SK-N-SH treated with all-trans-retinoic acid at 6 μM for 48 hours (cell line): ENCODE data around the gene PLCE1.

Source experiments
- ATAC-seq: fragments of 200-7000 bp; cut with Tn5 transposase; 3 replicates; pipeline ENCODE4 v1.9.1; 2020; ENCODE audit warnings: mild to moderate bottlenecking, moderate library complexity
- ARNTL ChIP-seq: fragments of 450-650 bp; formaldehyde crosslinking; IDR thresholded peaks from 2 replicates; pipeline ENCODE4 v1.5.0; 2020; ENCODE audit warnings: low read depth, mild to moderate bottlenecking, moderate library complexity, borderline replicate concordance
- BACH2 ChIP-seq: fragments of 250-450 bp; sonication (Bioruptor Pico); IDR thresholded peaks from 2 replicates; pipeline ENCODE4 v1.9.0; 2021; ENCODE audit warnings: mild to moderate bottlenecking, borderline replicate concordance
- CREB5 ChIP-seq: fragments of 250-450 bp; sonication (Bioruptor Pico); IDR thresholded peaks from 2 replicates; pipeline ENCODE4 v1.5.1; 2020; ENCODE audit warnings: low read depth, mild to moderate bottlenecking, moderate library complexity
- CSDC2 ChIP-seq: fragments of 250-450 bp; sonication (Bioruptor Pico); IDR thresholded peaks from 2 replicates; pipeline ENCODE4 v1.5.0; 2020; ENCODE audit warnings: mild to moderate bottlenecking, moderate library complexity
- CSRNP3 ChIP-seq: fragments of 250-450 bp; sonication (Bioruptor Pico); IDR thresholded peaks from 2 replicates; pipeline ENCODE4 v1.5.1; 2021; ENCODE audit warnings: mild to moderate bottlenecking, moderate library complexity
- GLIS3 ChIP-seq: fragments of 250-450 bp; sonication (Bioruptor Pico); IDR thresholded peaks from 2 replicates; pipeline ENCODE4 v1.5.0; 2020; ENCODE audit warnings: mild to moderate bottlenecking, moderate library complexity
- ISL1 ChIP-seq: fragments of 250-450 bp; sonication (Bioruptor Pico); IDR thresholded peaks from 2 replicates; pipeline ENCODE4 v2.1.2; 2022; ENCODE audit warnings: mild to moderate bottlenecking, moderate library complexity
- OSR1 ChIP-seq: fragments of 250-450 bp; sonication (Bioruptor Pico); IDR thresholded peaks from 2 replicates; pipeline ENCODE4 v1.8.0; 2022; ENCODE audit warnings: moderate library complexity, mild to moderate bottlenecking, inconsistent platforms
- PATZ1 ChIP-seq: fragments of 250-450 bp; sonication (Bioruptor Pico); IDR thresholded peaks from 2 replicates; pipeline ENCODE4 v1.8.0; 2020; ENCODE audit warnings: mild to moderate bottlenecking, moderate library complexity, borderline replicate concordance
- POU6F1 ChIP-seq: fragments of 250-450 bp; sonication (Bioruptor Pico); IDR thresholded peaks from 2 replicates; pipeline ENCODE4 v1.8.0; 2021; ENCODE audit warnings: low read depth, mild to moderate bottlenecking, moderate library complexity, borderline replicate concordance
- TCF4 ChIP-seq: fragments of 250-450 bp; sonication (Bioruptor Pico); IDR thresholded peaks from 2 replicates; pipeline ENCODE4 v1.8.0; 2021; ENCODE audit warnings: mild to moderate bottlenecking, moderate library complexity, borderline replicate concordance
- TSHZ2 ChIP-seq: fragments of 250-450 bp; sonication (Bioruptor Pico); IDR thresholded peaks from 2 replicates; pipeline ENCODE4 v1.5.0; 2020; ENCODE audit warnings: mild to moderate bottlenecking, moderate library complexity
- ZFP3 ChIP-seq: fragments of 250-450 bp; sonication (Bioruptor Pico); IDR thresholded peaks from 2 replicates; pipeline ENCODE4 v1.5.0; 2020; ENCODE audit warnings: mild to moderate bottlenecking, moderate library complexity
- ZNF565 ChIP-seq: fragments of 450-650 bp; formaldehyde crosslinking; conservative IDR thresholded peaks from 2 replicates; pipeline ENCODE4 v1.5.0; 2020; ENCODE audit warnings: low read depth, mild to moderate bottlenecking, moderate library complexity
- ZNF70 ChIP-seq: fragments of 450-650 bp; formaldehyde crosslinking; IDR thresholded peaks from 2 replicates; pipeline ENCODE4 v1.5.0; 2020; ENCODE audit warnings: mild to moderate bottlenecking, moderate library complexity

The PLCE1 gene

GRCh38 chr10:94014304-94014703 lies 20.6 kb downstream of the PLCE1 start:
- no peak for ATAC-seq
- TF ChIP-seq ISL1 (CRISPR knock-in tag) (no peak), ZFP3 (CRISPR knock-in tag) (no peak), TSHZ2 (CRISPR knock-in tag) (no peak), BACH2 (CRISPR knock-in tag) (no peak), CSDC2 (CRISPR knock-in tag) (no peak), POU6F1 (CRISPR knock-in tag) (no peak), GLIS3 (CRISPR knock-in tag) (no peak), ARNTL (CRISPR knock-in tag) (no peak), TCF4 (CRISPR knock-in tag) (no peak)

- ATAC-seq, result no peak
- no peak for TF ChIP-seq ZNF565 (CRISPR knock-in tag)
- no peak for TF ChIP-seq TSHZ2 (CRISPR knock-in tag)
- TF ChIP-seq ZFP3 (CRISPR knock-in tag), result no peak
- TF ChIP-seq OSR1 (CRISPR knock-in tag), result no peak
- TF ChIP-seq CSDC2 (CRISPR knock-in tag), result no peak
- no peak for TF ChIP-seq ISL1 (CRISPR knock-in tag)
- TF ChIP-seq ZNF70 (CRISPR knock-in tag), result no peak
- TF ChIP-seq TCF4 (CRISPR knock-in tag), result no peak
- no peak for TF ChIP-seq PATZ1
- no peak for TF ChIP-seq ARNTL (CRISPR knock-in tag)
- no peak for TF ChIP-seq GLIS3 (CRISPR knock-in tag)
- TF ChIP-seq BACH2 (CRISPR knock-in tag), result no peak
- no peak for TF ChIP-seq CREB5 (CRISPR knock-in tag)
- no peak for TF ChIP-seq CSRNP3 (CRISPR knock-in tag)
These were observed 23.3 kb downstream of the PLCE1 start for GRCh38 chr10:94016727-94017714.
